ENCODE measurements around the gene SERTAD4. TPM values are rescaled to one million over a fixed set of nuclear protein-coding genes. Genes with fewer than 3 reads are reported as not detected.
A peak's percentile ranks its signal among the peaks of the same experiment; 100 is the strongest.

Gene SERTAD4
- total and polyA plus RNA-seq, 2 experiments from 2014 or later, result 0.97 to 1.0 TPM

DNA sequence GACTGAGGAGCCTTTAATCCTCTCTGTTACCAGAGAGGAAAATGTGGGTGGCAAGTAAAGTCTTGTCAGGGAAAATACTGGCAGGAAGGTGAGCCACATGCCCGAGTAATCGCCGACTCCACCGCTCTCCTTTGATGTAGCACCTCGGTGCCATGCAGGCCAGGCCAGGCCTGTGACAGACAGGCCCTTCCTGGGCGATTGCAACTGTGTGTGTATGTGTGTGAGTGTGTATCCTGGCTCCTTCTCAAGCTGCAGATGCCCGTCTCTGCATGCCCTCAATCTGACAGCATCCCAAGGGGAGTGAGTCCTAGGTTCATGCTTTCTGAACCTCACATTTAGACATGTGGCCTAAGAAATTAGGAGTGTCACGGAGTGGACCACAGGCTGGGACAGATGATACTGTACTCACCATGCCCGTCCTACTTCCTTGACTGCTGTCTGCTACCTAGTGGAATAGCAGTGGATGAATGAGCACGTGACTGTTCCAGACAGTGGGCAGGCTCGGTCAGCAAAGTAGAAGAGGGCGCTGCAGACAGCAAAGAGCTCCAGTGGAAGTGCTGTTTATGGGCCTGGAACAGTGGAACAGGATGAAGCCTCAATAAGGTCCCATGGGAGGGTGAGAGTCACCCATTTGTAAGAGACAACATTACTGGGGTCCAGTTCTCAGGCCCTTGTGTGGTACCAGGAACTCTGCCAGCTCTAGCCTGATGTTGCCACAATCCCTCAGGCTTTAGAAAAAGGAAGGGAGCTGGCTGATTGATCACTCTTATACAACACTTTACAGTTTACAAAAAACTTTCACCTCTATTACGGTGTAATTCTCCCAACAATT lies 25.3 kb downstream of the SERTAD4 start:
- Histone ChIP-seq H3K9me2 (ENCODE audit: insufficient read depth) (no peaks in the 10 kb centered on the region), H3K9me3 (ENCODE audit: low read depth) (no peaks in the 10 kb centered on the region), H3F3A (ENCODE audit: insufficient read depth) (peaks cover 26% of the 10 kb centered on the region), H4K20me1 (ENCODE audit: insufficient read depth) (no peaks in the 10 kb centered on the region), H3K36me3 (ENCODE audit: low read depth) (no peaks in the 10 kb centered on the region), H3K4me3 (no peak overlapping the region), H3K79me2 (ENCODE audit: insufficient read depth) (no peaks in the 10 kb centered on the region), H3K9ac (no peak overlapping the region), H2AFZ (no peak overlapping the region), H3K4me2 (ENCODE audit: unreplicated experiment) (no peak overlapping the region), H3K27me3 (replicated peaks; ENCODE audit: insufficient read depth) (no peaks in the 10 kb centered on the region), H3K4me1 (ENCODE audit: insufficient read depth) (peaks cover 27% of the 10 kb centered on the region), H3K27ac (no peak overlapping the region)
- 91 to 93% methylated on average over 12 to 13 of the region's 13 CpGs for WGBS, 2 experiments (ENCODE audit: low coverage in 1 of 2, low lambda C conversion rate in 2 of 2, missing lambda C conversion rate in 2 of 2)
- TF ChIP-seq EZH2 (IDR thresholded peaks at IDR 0.05; ENCODE audit: insufficient read depth, poor library complexity, severe bottlenecking), result no peak
- TF ChIP-seq EZH2phosphoT487 (IDR thresholded peaks at IDR 0.05; ENCODE audit: insufficient read depth, low read depth), result no peak
- in situ Hi-C loops (cut with MboI), result no loop called here
- DNase-seq, result no peak

DNA sequence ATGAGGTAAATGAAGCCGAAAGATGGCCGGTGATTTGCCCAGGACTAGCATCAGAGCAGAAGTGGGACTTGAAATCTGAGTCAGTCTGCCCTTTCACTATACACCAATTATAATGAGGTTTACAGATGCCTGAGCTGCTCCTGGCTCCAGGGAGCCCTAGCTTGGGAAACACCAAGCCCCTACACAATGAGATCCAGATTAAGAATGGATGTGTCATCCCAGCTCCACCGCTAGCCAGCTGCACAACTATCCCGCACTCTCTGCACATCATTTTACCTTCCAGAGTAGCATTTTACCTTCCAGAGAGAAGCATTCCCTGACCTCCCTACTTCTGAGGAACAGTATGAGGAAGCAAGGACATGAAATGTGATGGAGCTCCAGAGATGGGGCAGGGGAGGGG lies 27.0 kb downstream of the SERTAD4 start:
- peak; percentile 93 for DNase-seq
- no peaks in the 10 kb centered on the region for H3K79me2 ChIP-seq (ENCODE audit: insufficient read depth)
- no peak for TF ChIP-seq EZH2 (IDR thresholded peaks at IDR 0.05; ENCODE audit: insufficient read depth, poor library complexity, severe bottlenecking)
- no peak for TF ChIP-seq EZH2phosphoT487 (IDR thresholded peaks at IDR 0.05; ENCODE audit: insufficient read depth, low read depth)
- H4K20me1 ChIP-seq (ENCODE audit: insufficient read depth), result no peaks in the 10 kb centered on the region
- no peaks in the 10 kb centered on the region for H3K27me3 ChIP-seq (replicated peaks; ENCODE audit: insufficient read depth)
- H3K27ac ChIP-seq, result peak overlapping the region; percentile 39
- H2AFZ ChIP-seq, result 0 out of 2 replicates have a peak overlapping the region, but pooled peaks have one; percentile 19
- H3K4me1 ChIP-seq (ENCODE audit: insufficient read depth), result peaks cover 41% of the 10 kb centered on the region
- WGBS, 2 experiments (ENCODE audit: low coverage in 1 of 2, low lambda C conversion rate in 2 of 2, missing lambda C conversion rate in 2 of 2), result 0 to 5% methylated on average over 4 of the region's 4 CpGs
- H3K4me3 ChIP-seq, result no peak overlapping the region
- no peak overlapping the region for H3K9ac ChIP-seq
- in situ Hi-C loops (cut with MboI), result no loop called here
- H3K9me2 ChIP-seq (ENCODE audit: insufficient read depth), result no peaks in the 10 kb centered on the region
- H3F3A ChIP-seq (ENCODE audit: insufficient read depth), result peaks cover 40% of the 10 kb centered on the region
- H3K36me3 ChIP-seq (ENCODE audit: low read depth), result no peaks in the 10 kb centered on the region
- H3K4me2 ChIP-seq (ENCODE audit: unreplicated experiment), result peak overlapping the region; percentile 57
- no peaks in the 10 kb centered on the region for H3K9me3 ChIP-seq (ENCODE audit: low read depth)

DNA sequence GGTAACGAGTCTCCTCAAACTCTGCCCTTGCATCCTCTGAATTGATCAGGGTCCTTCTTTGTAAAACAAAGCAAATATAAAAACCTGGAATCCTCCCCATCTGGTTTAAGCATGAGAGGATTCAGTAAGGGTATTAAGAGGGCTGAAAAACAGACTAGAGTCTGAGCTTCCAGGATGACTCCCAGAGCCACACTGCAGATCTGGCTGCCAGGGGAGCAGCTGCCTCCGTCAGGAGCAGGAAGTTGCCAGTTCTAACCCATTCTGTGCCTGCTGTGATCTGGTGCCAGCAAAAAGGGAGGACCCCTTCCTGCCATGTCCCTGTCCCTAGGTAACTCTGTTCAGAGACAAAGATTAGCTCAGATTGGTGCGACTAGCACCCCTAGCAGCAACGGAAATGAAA lies 27.5 kb downstream of the SERTAD4 start:
- Histone ChIP-seq H3K9me2 (ENCODE audit: insufficient read depth) (no peaks in the 10 kb centered on the region), H3K27ac (peak overlapping the region; percentile 39), H3F3A (ENCODE audit: insufficient read depth) (peaks cover 46% of the 10 kb centered on the region), H3K9ac (no peak overlapping the region), H3K4me1 (ENCODE audit: insufficient read depth) (peaks cover 45% of the 10 kb centered on the region), H3K9me3 (ENCODE audit: low read depth) (no peaks in the 10 kb centered on the region), H3K79me2 (ENCODE audit: insufficient read depth) (no peaks in the 10 kb centered on the region), H3K27me3 (replicated peaks; ENCODE audit: insufficient read depth) (no peaks in the 10 kb centered on the region), H2AFZ (no peak overlapping the region), H3K36me3 (ENCODE audit: low read depth) (no peaks in the 10 kb centered on the region), H4K20me1 (ENCODE audit: insufficient read depth) (no peaks in the 10 kb centered on the region), H3K4me2 (ENCODE audit: unreplicated experiment) (peak overlapping the region; percentile 28), H3K4me3 (no peak overlapping the region)
- 20 to 35% methylated on average over 4 of the region's 4 CpGs for WGBS, 2 experiments (ENCODE audit: low coverage in 1 of 2, low lambda C conversion rate in 2 of 2, missing lambda C conversion rate in 2 of 2)
- DNase-seq, result peak; percentile 61
- no peak for TF ChIP-seq EZH2phosphoT487 (IDR thresholded peaks at IDR 0.05; ENCODE audit: insufficient read depth, low read depth)
- no peak for TF ChIP-seq EZH2 (IDR thresholded peaks at IDR 0.05; ENCODE audit: insufficient read depth, poor library complexity, severe bottlenecking)
- in situ Hi-C loops (cut with MboI), result no loop called here

DNA sequence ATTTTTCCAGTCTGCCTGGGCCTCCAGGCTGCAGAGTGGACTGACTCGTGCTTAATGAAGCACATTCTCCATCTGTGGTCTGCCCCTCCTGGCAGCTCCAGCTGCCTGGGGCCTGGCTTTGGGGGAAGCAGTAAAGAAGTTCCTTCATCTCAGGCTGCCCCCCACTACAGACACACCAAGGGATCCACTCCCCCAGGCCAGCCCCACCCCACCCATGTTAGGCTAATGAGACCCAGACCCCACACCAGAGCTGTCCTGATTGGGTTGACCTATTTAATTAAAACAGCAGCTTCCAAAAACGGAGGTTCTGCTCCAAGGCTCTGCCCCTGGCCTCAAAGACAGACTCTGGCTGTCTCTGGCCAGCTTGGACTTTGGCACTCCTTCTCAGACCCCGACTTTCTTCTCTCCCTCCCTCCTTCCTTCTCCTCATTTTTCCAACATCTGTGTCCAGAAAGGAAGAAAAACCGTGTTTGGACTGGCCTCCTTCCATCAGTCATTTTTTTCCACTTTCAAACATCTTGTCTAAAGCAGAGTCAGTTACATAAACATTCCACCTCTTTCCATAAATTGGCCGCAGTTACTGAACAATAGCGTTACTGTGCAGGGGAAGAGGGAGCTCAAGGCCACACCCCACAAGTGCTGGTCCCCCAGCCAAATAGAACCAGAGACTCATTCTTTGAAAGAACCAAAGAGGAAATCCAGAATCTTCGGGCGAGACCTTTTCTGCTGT lies 29.7 kb downstream of the SERTAD4 start:
- H3K9me3 ChIP-seq (ENCODE audit: low read depth), result no peaks in the 10 kb centered on the region
- 3 to 9% methylated on average over 8 of the region's 8 CpGs for WGBS, 2 experiments (ENCODE audit: low coverage in 1 of 2, low lambda C conversion rate in 2 of 2, missing lambda C conversion rate in 2 of 2)
- in situ Hi-C loops (cut with MboI), result no loop called here
- H2AFZ ChIP-seq, result peak overlapping the region; percentile 57
- H3K4me1 ChIP-seq (ENCODE audit: insufficient read depth), result peaks cover 58% of the 10 kb centered on the region
- H3K79me2 ChIP-seq (ENCODE audit: insufficient read depth), result no peaks in the 10 kb centered on the region
- no peak for TF ChIP-seq EZH2 (IDR thresholded peaks at IDR 0.05; ENCODE audit: insufficient read depth, poor library complexity, severe bottlenecking)
- TF ChIP-seq EZH2phosphoT487 (IDR thresholded peaks at IDR 0.05; ENCODE audit: insufficient read depth, low read depth), result no peak
- no peaks in the 10 kb centered on the region for H3K27me3 ChIP-seq (replicated peaks; ENCODE audit: insufficient read depth)
- peak; percentile 76 for DNase-seq
- peak overlapping the region; percentile 33; the same call in 1 of the 2 replicates for H3K9ac ChIP-seq
- no peaks in the 10 kb centered on the region for H4K20me1 ChIP-seq (ENCODE audit: insufficient read depth)
- peak overlapping the region; percentile 56 for H3K27ac ChIP-seq
- no peaks in the 10 kb centered on the region for H3K9me2 ChIP-seq (ENCODE audit: insufficient read depth)
- peak overlapping the region; percentile 57 for H3K4me2 ChIP-seq (ENCODE audit: unreplicated experiment)
- H3K4me3 ChIP-seq, result peak overlapping the region; percentile 26; the same call in 1 of the 2 replicates
- no peaks in the 10 kb centered on the region for H3K36me3 ChIP-seq (ENCODE audit: low read depth)
- peaks cover 54% of the 10 kb centered on the region for H3F3A ChIP-seq (ENCODE audit: insufficient read depth)

Measured in GM23248 (cell line).